ENCODE measurements around the gene ANO10.

DNA sequence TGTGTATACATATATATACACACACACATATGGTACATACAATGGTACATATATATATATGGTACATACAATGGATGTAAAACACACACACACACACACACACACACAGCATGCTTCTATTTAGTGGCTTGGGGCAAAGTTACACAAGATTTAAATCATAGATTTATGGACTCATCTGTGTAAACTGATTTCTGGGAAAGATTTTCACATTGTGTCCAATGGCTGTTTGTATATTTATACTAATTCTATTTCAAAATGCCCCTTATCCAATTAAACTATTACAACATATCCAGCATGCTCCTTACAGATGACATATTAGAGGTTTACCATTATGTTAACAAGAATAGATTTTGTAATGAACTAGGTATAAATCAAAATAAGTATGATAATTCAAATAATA, 94.9 kb downstream of the ANO10 start:
- TF ChIP-seq, protein P1, sequence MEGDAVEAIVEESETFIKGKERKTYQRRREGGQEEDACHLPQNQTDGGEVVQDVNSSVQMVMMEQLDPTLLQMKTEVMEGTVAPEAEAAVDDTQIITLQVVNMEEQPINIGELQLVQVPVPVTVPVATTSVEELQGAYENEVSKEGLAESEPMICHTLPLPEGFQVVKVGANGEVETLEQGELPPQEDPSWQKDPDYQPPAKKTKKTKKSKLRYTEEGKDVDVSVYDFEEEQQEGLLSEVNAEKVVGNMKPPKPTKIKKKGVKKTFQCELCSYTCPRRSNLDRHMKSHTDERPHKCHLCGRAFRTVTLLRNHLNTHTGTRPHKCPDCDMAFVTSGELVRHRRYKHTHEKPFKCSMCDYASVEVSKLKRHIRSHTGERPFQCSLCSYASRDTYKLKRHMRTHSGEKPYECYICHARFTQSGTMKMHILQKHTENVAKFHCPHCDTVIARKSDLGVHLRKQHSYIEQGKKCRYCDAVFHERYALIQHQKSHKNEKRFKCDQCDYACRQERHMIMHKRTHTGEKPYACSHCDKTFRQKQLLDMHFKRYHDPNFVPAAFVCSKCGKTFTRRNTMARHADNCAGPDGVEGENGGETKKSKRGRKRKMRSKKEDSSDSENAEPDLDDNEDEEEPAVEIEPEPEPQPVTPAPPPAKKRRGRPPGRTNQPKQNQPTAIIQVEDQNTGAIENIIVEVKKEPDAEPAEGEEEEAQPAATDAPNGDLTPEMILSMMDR (IDR thresholded peaks at IDR 0.05): no peak
- TF ChIP-seq POLR2A (IDR thresholded peaks at IDR 0.05) (no peak), POLR2AphosphoS5 (IDR thresholded peaks at IDR 0.05) (no peak), EP300 (IDR thresholded peaks at IDR 0.05) (no peak)
